ENCODE results near the gene RRP9. TPM values are rescaled to one million over a fixed set of nuclear protein-coding genes. Genes with fewer than 3 reads are reported as not detected.

The RRP9 gene
- total RNA-seq, 1 experiment from 2014 or later, result 49.9 TPM

DNA sequence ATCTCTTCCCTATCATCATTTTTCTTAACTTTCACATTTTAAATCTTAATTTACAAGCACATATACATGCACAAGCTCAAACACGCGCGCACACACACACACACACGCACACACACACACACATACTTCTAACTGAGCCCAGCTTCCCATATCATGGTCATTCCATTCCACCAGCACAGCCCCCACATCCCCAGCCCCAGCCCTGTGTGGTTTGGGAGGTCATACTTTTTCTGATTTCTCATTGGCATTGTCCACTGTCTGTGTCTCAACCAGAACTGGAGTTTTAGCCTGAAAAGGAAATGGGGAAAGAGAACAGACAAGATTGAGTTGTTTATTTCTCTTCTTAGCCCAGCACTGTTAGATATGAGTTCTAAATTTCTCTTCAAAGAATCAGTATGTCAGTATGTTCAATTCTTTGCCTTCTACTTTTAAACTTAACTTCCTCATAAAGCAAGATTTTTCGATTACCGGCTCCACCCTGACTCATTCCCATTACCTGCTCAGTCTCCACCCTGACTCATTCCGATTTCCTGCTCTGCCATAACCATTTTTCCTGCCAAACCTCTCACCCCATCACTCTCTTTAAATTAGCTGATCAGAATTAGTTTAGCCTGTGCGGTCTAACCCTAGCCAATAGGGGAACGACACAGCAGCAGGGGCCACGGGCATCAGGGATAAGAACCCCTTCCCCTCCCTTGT, 44.9 kb downstream of the RRP9 start:
- CTCF ChIA-PET, result no interaction called here
- no peak for DNase-seq (ENCODE audit: low spot score)
- Mint-ChIP-seq H3K4me1 (peaks cover 14% of the 10 kb centered on the region), H3K36me3 (peaks cover 8% of the 10 kb centered on the region; the same call in 1 of the 2 replicates), H3K27me3 (ENCODE audit: low read depth) (peaks cover 5% of the 10 kb centered on the region), H3K27ac (no peak overlapping the region), H3K4me3 (no peak overlapping the region), H3K9me3 (peaks cover 20% of the 10 kb centered on the region)
- TF ChIP-seq, protein P1, sequence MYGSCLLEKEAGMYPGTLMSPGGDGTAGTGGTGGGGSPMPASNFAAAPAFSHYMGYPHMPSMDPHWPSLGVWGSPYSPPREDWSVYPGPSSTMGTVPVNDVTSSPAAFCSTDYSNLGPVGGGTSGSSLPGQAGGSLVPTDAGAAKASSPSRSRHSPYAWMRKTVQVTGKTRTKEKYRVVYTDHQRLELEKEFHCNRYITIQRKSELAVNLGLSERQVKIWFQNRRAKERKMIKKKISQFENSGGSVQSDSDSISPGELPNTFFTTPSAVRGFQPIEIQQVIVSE (CRISPR knock-in tag; IDR thresholded peaks at IDR 0.05; ENCODE audit: borderline replicate concordance), result no peak
- TF ChIP-seq PRRX2 (CRISPR knock-in tag; IDR thresholded peaks at IDR 0.05), result no peak
- no peak for TF ChIP-seq NR3C1 (CRISPR knock-in tag; conservative IDR thresholded peaks at IDR 0.05; ENCODE audit: low read depth)
- no peak for TF ChIP-seq CBFB (CRISPR knock-in tag; IDR thresholded peaks at IDR 0.05; ENCODE audit: low read depth)
- no peak for TF ChIP-seq NR1H2 (CRISPR knock-in tag; IDR thresholded peaks at IDR 0.05)
- no peak for TF ChIP-seq ETV6 (CRISPR knock-in tag; IDR thresholded peaks at IDR 0.05)
- no peak for TF ChIP-seq TCF7 (CRISPR knock-in tag; IDR thresholded peaks at IDR 0.05; ENCODE audit: low read depth)
- no peak for TF ChIP-seq ZNF219 (CRISPR knock-in tag; IDR thresholded peaks at IDR 0.05; ENCODE audit: borderline replicate concordance)
- TF ChIP-seq, protein P2, sequence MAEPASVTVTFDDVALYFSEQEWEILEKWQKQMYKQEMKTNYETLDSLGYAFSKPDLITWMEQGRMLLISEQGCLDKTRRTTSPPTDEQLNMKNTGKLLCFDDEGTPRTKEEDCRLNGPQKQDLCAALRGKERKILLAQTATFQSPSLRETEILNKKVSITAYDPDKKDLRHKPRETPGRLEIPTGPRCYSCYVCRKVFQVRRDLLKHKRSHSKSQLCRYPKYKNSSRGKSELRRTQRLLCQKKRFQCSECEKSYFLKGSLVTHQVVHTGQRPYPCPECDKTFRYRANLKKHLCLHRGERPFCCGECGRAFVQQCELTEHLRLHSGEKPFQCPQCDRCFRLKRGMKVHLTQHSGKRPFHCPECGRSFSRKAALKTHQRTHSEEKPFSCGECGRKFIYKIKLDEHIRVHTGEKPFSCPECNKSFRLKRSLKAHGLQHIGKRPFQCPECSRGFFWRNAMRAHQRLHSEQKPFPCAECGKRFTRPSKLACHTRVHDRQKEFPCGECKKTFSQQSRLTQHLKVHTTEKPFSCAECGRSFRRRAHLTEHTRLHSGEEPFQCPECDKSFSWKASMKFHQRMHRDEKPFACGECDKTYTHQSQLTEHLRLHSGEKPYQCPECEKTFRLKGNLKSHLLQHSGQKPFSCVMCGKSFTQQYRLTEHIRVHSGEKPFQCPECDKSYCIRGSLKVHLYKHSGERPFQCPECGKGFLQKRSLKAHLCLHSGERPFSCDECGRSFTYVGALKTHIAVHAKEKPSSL (CRISPR knock-in tag; conservative IDR thresholded peaks at IDR 0.05), result no peak
- no peak for TF ChIP-seq MXD4 (CRISPR knock-in tag; IDR thresholded peaks at IDR 0.05; ENCODE audit: borderline replicate concordance)
- no peak for TF ChIP-seq JAZF1 (CRISPR knock-in tag; IDR thresholded peaks at IDR 0.05)
- TF ChIP-seq NFYB (CRISPR knock-in tag; conservative IDR thresholded peaks at IDR 0.05; ENCODE audit: low read depth), result no peak
- no peak for TF ChIP-seq ZNF121 (CRISPR knock-in tag; IDR thresholded peaks at IDR 0.05)
- POLR2A ChIA-PET, result no interaction called here
- ATAC-seq, result no peak

DNA sequence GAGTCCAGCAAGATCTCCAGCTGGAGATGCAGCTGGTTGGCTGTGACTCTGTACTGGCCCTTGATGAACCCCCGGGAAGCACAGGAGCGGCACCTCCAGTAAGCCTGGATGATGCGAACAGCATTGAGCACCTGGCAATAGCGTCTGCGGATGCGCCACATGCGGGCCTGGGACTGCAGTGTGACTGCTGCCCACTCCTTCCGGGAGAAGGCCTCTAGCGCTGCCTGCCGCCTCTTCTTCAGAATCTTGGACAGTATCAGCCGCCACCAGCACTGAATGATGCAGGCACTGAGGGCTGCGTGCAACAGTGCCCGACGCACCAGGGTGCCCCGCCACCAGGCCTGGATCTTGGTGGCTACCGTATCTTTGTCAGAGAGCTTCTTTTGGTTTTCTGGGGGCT, 46.8 kb downstream of the RRP9 start:
- Mint-ChIP-seq H3K4me3 (no peak overlapping the region), H3K36me3 (peaks cover 8% of the 10 kb centered on the region; the same call in 1 of the 2 replicates), H3K4me1 (peaks cover 4% of the 10 kb centered on the region), H3K27me3 (ENCODE audit: low read depth) (peaks cover 5% of the 10 kb centered on the region), H3K9me3 (peaks cover 20% of the 10 kb centered on the region), H3K27ac (no peak overlapping the region)
- DNase-seq (ENCODE audit: low spot score), result no peak
- ChIA-PET POLR2A (no interaction called here), CTCF (no interaction called here)
- TF ChIP-seq ZNF317 (CRISPR knock-in tag; IDR thresholded peaks at IDR 0.05; ENCODE audit: borderline replicate concordance, low read depth) (no peak), IRF2 (CRISPR knock-in tag; IDR thresholded peaks at IDR 0.05; ENCODE audit: borderline replicate concordance, low read depth) (no peak), NR3C1 (CRISPR knock-in tag; conservative IDR thresholded peaks at IDR 0.05; ENCODE audit: low read depth) (no peak), HMGA2 (CRISPR knock-in tag; IDR thresholded peaks at IDR 0.05) (no peak), ZBTB21 (CRISPR knock-in tag; IDR thresholded peaks at IDR 0.05; ENCODE audit: borderline replicate concordance) (no peak), GTF2I (CRISPR knock-in tag; conservative IDR thresholded peaks at IDR 0.05) (no peak), ZNF232 (CRISPR knock-in tag; IDR thresholded peaks at IDR 0.05) (no peak), CBFB (CRISPR knock-in tag; IDR thresholded peaks at IDR 0.05; ENCODE audit: low read depth) (no peak), ESRRA (CRISPR knock-in tag; IDR thresholded peaks at IDR 0.05; ENCODE audit: borderline replicate concordance) (no peak)
- TF ChIP-seq, protein P3, sequence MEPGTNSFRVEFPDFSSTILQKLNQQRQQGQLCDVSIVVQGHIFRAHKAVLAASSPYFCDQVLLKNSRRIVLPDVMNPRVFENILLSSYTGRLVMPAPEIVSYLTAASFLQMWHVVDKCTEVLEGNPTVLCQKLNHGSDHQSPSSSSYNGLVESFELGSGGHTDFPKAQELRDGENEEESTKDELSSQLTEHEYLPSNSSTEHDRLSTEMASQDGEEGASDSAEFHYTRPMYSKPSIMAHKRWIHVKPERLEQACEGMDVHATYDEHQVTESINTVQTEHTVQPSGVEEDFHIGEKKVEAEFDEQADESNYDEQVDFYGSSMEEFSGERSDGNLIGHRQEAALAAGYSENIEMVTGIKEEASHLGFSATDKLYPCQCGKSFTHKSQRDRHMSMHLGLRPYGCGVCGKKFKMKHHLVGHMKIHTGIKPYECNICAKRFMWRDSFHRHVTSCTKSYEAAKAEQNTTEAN (CRISPR knock-in tag; IDR thresholded peaks at IDR 0.05), result no peak
- TF ChIP-seq, protein P4, sequence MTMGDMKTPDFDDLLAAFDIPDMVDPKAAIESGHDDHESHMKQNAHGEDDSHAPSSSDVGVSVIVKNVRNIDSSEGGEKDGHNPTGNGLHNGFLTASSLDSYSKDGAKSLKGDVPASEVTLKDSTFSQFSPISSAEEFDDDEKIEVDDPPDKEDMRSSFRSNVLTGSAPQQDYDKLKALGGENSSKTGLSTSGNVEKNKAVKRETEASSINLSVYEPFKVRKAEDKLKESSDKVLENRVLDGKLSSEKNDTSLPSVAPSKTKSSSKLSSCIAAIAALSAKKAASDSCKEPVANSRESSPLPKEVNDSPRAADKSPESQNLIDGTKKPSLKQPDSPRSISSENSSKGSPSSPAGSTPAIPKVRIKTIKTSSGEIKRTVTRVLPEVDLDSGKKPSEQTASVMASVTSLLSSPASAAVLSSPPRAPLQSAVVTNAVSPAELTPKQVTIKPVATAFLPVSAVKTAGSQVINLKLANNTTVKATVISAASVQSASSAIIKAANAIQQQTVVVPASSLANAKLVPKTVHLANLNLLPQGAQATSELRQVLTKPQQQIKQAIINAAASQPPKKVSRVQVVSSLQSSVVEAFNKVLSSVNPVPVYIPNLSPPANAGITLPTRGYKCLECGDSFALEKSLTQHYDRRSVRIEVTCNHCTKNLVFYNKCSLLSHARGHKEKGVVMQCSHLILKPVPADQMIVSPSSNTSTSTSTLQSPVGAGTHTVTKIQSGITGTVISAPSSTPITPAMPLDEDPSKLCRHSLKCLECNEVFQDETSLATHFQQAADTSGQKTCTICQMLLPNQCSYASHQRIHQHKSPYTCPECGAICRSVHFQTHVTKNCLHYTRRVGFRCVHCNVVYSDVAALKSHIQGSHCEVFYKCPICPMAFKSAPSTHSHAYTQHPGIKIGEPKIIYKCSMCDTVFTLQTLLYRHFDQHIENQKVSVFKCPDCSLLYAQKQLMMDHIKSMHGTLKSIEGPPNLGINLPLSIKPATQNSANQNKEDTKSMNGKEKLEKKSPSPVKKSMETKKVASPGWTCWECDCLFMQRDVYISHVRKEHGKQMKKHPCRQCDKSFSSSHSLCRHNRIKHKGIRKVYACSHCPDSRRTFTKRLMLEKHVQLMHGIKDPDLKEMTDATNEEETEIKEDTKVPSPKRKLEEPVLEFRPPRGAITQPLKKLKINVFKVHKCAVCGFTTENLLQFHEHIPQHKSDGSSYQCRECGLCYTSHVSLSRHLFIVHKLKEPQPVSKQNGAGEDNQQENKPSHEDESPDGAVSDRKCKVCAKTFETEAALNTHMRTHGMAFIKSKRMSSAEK (CRISPR knock-in tag; IDR thresholded peaks at IDR 0.05; ENCODE audit: borderline replicate concordance), result no peak
- TF ChIP-seq, protein P5, sequence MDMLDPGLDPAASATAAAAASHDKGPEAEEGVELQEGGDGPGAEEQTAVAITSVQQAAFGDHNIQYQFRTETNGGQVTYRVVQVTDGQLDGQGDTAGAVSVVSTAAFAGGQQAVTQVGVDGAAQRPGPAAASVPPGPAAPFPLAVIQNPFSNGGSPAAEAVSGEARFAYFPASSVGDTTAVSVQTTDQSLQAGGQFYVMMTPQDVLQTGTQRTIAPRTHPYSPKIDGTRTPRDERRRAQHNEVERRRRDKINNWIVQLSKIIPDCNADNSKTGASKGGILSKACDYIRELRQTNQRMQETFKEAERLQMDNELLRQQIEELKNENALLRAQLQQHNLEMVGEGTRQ (CRISPR knock-in tag; IDR thresholded peaks at IDR 0.05), result no peak
- TF ChIP-seq, protein P6, sequence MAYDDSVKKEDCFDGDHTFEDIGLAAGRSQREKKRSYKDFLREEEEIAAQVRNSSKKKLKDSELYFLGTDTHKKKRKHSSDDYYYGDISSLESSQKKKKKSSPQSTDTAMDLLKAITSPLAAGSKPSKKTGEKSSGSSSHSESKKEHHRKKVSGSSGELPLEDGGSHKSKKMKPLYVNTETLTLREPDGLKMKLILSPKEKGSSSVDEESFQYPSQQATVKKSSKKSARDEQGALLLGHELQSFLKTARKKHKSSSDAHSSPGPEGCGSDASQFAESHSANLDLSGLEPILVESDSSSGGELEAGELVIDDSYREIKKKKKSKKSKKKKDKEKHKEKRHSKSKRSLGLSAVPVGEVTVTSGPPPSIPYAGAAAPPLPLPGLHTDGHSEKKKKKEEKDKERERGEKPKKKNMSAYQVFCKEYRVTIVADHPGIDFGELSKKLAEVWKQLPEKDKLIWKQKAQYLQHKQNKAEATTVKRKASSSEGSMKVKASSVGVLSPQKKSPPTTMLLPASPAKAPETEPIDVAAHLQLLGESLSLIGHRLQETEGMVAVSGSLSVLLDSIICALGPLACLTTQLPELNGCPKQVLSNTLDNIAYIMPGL (CRISPR knock-in tag; IDR thresholded peaks at IDR 0.05), result no peak
- ATAC-seq, result no peak

All from WTC11 (cell line).